Osteoblast (primary cell): ENCODE results near the gene AMBN. TPM values are rescaled to one million over a fixed set of nuclear protein-coding genes. Genes with fewer than 3 reads are reported as not detected.

Experiments used
- DNase-seq: peaks from one replicate; pipeline ENCODE4 v3.0.0; 2011; ENCODE audit warnings: low spot score, mixed read lengths; ENCODE audit not compliant: insufficient read length; ENCODE audit errors: missing footprints
- H2AFZ ChIP-seq: 2 replicates; pipeline ENCODE4 v1.6.0; 2011; ENCODE audit warnings: mild to moderate bottlenecking, low read length
- H3K27ac ChIP-seq: 2 replicates; pipeline ENCODE4 v1.5.1; 2011; ENCODE audit warnings: mild to moderate bottlenecking, low read depth, low read length, moderate library complexity
- H3K27me3 ChIP-seq: 2 replicates; pipeline ENCODE4 v1.6.0; 2012; ENCODE audit warnings: mild to moderate bottlenecking, control low read depth, inconsistent platforms, low read length, moderate library complexity; ENCODE audit not compliant: insufficient read depth
- H3K36me3 ChIP-seq: 2 replicates; pipeline ENCODE4 v1.5.1; 2011; ENCODE audit warnings: mild to moderate bottlenecking, low read length, control low read depth, moderate library complexity; ENCODE audit not compliant: insufficient read depth
- H3K4me1 ChIP-seq: 2 replicates; pipeline ENCODE4 v1.5.1; 2011; ENCODE audit warnings: mild to moderate bottlenecking, low read length, control low read depth, moderate library complexity; ENCODE audit not compliant: insufficient read depth
- H3K4me2 ChIP-seq: 2 replicates; pipeline ENCODE4 v1.6.0; 2011; ENCODE audit warnings: mild to moderate bottlenecking, low read length; ENCODE audit not compliant: insufficient read depth
- H3K4me3 ChIP-seq: fragments of 200-600 bp; sonication (generic); 3 replicates; pipeline ENCODE4 v1.5.1; 2012; ENCODE audit warnings: mild to moderate bottlenecking, low read length, inconsistent platforms; ENCODE audit not compliant: insufficient read depth
- H3K79me2 ChIP-seq: 2 replicates; pipeline ENCODE4 v1.6.0; 2012; ENCODE audit warnings: mild to moderate bottlenecking, low read length, control low read depth, inconsistent platforms; ENCODE audit not compliant: insufficient read depth
- H3K9me3 ChIP-seq: 2 replicates; pipeline ENCODE4 v1.5.1; 2011; ENCODE audit warnings: low read depth, low read length, control low read depth
- H4K20me1 ChIP-seq: 2 replicates; pipeline ENCODE4 v1.6.0; 2012; ENCODE audit warnings: mild to moderate bottlenecking, low read length, control low read depth; ENCODE audit not compliant: insufficient read depth
- CTCF ChIP-seq: IDR thresholded peaks from 2 replicates; pipeline ENCODE4 v1.5.1; 2011; ENCODE audit warnings: mild to moderate bottlenecking, low read depth, low read length, moderate library complexity; ENCODE audit errors: extremely low read depth
- total RNA-seq: library from RNA; depleted of rRNA; stranded (reverse); fragments of >200 nt; gene quantifications from 2 replicates; pipeline ENCODE4 v1.2.3, GENCODE V29; 2012

The AMBN gene
- total RNA-seq, 1 donor, result not detected

GRCh38 chr4:70575964-70576363 lies 16.1 kb upstream of the AMBN start:
- Histone ChIP-seq H3K36me3 (no peaks in the 10 kb centered on the region), H3K79me2 (no peaks in the 10 kb centered on the region), H3K9me3 (no peaks in the 10 kb centered on the region), H3K27ac (no peak overlapping the region), H3K4me1 (no peaks in the 10 kb centered on the region), H3K4me3 (no peak overlapping the region), H3K27me3 (no peaks in the 10 kb centered on the region), H4K20me1 (no peaks in the 10 kb centered on the region), H3K4me2 (no peak overlapping the region), H2AFZ (no peak overlapping the region)
- no peak for DNase-seq
- TF ChIP-seq CTCF, result no peak

- no peaks in the 10 kb centered on the region for H3K36me3 ChIP-seq
- no peak overlapping the region for H3K27ac ChIP-seq
- peak; percentile 36 for DNase-seq
- H3K4me1 ChIP-seq, result no peaks in the 10 kb centered on the region
- peaks cover 2% of the 10 kb centered on the region for H3K27me3 ChIP-seq
- H2AFZ ChIP-seq, result no peak overlapping the region
- no peak for TF ChIP-seq CTCF
- H3K4me2 ChIP-seq, result no peak overlapping the region
- H3K79me2 ChIP-seq, result no peaks in the 10 kb centered on the region
- H4K20me1 ChIP-seq, result no peaks in the 10 kb centered on the region
- no peak overlapping the region for H3K4me3 ChIP-seq
- H3K9me3 ChIP-seq, result no peaks in the 10 kb centered on the region
Observed at GRCh38 chr4:70577220-70577927, 14.7 kb upstream of the AMBN start.

GRCh38 chr4:70581980-70582379 lies 10.1 kb upstream of the AMBN start:
- no peak overlapping the region for H2AFZ ChIP-seq
- TF ChIP-seq CTCF, result no peak
- no peaks in the 10 kb centered on the region for H3K36me3 ChIP-seq
- no peak overlapping the region for H3K4me2 ChIP-seq
- no peak overlapping the region for H3K4me3 ChIP-seq
- H3K4me1 ChIP-seq, result no peaks in the 10 kb centered on the region
- H3K27ac ChIP-seq, result no peak overlapping the region
- no peak for DNase-seq
- peaks cover 2% of the 10 kb centered on the region for H3K27me3 ChIP-seq
- H3K9me3 ChIP-seq, result no peaks in the 10 kb centered on the region
- no peaks in the 10 kb centered on the region for H4K20me1 ChIP-seq
- H3K79me2 ChIP-seq, result no peaks in the 10 kb centered on the region

- Histone ChIP-seq H3K4me3 (no peak overlapping the region), H2AFZ (no peak overlapping the region), H3K4me1 (no peaks in the 10 kb centered on the region), H3K27me3 (peaks cover 2% of the 10 kb centered on the region), H3K79me2 (no peaks in the 10 kb centered on the region), H3K9me3 (no peaks in the 10 kb centered on the region), H3K27ac (no peak overlapping the region), H3K36me3 (no peaks in the 10 kb centered on the region), H3K4me2 (no peak overlapping the region), H4K20me1 (no peaks in the 10 kb centered on the region)
- no peak for DNase-seq
- no peak for TF ChIP-seq CTCF
Observed at GRCh38 chr4:70583952-70584834, 7.9 kb upstream of the AMBN start.
